Activated CD4-positive, CD25-positive, alpha-beta regulatory T cell treated with anti-CD3 and anti-CD28 coated beads, Interleukin-2, amount 50 U/mL, for 16 hours (primary cell): ENCODE data around the gene ATG4D.
A peak's percentile ranks its signal among the peaks of the same experiment; 100 is the strongest.
"Not testable (repeated sequence)": the region's sequence is repeated elsewhere in the genome, so short reads cannot be mapped to it uniquely, and the experiment has no call there.

Experiments used
- DNase-seq: peaks from one replicate; pipeline ENCODE4 v3.0.0-alpha.2; 2020; ENCODE audit warnings: low read depth, low spot score

Gene ATG4D

DNA sequence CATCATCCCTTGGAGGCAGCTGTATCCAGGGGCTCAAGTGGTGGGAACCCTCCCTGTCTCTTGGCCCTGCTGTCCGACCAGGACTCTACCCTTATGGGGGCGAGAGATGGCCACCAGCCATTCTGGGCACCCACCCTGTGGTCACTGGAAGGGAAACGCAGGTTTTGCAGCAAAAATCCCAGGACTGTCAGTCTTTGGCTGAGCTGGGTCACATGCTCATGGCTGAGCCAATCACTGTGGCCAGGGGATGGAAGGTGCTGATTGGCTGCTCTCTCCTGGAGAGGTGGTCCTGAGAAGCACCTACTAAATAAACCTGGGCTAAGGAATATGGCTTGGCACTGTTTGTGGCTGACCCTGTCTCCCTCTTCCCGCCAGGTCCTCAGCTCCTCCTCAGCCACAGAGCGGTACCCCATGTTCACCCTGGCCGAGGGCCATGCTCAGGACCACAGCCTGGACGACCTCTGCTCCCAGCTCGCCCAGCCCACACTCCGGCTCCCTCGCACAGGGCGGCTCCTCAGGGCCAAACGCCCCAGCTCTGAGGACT lies 8.9 kb downstream of the ATG4D start:
- no peak for DNase-seq

DNA sequence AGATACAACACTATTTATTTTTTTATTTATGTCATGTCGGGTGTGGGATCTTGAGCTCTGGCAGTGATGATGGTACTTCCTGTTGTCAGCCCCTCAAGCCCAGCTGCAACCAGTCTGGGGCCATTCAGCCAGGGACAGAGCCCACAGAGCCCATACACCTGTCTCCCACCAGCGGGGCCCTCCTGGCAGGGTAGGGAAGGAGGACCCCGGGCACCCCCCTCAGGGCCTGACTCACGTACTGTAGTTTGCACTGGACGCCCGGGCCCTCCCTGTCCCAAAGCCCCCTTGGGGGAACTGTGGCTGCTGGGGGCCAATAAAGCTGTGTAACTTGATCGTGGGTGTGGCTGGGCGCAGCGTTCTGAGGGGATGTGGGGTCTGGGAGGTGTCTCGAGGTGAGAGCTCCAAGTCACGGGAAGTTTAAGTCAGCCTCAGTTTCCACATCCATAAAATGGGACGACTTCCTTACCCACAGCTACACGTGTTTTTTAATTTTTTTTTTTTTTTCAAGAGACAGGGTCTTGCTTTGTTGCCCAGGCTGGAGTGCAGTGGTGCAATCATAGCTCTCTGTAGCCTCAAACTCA lies 9.5 kb downstream of the ATG4D start:
- DNase-seq, result no peak

- DNase-seq, result no peak
Measured at GRCh38 chr19:10553943-10554381, 10.3 kb downstream of the ATG4D start.

DNA sequence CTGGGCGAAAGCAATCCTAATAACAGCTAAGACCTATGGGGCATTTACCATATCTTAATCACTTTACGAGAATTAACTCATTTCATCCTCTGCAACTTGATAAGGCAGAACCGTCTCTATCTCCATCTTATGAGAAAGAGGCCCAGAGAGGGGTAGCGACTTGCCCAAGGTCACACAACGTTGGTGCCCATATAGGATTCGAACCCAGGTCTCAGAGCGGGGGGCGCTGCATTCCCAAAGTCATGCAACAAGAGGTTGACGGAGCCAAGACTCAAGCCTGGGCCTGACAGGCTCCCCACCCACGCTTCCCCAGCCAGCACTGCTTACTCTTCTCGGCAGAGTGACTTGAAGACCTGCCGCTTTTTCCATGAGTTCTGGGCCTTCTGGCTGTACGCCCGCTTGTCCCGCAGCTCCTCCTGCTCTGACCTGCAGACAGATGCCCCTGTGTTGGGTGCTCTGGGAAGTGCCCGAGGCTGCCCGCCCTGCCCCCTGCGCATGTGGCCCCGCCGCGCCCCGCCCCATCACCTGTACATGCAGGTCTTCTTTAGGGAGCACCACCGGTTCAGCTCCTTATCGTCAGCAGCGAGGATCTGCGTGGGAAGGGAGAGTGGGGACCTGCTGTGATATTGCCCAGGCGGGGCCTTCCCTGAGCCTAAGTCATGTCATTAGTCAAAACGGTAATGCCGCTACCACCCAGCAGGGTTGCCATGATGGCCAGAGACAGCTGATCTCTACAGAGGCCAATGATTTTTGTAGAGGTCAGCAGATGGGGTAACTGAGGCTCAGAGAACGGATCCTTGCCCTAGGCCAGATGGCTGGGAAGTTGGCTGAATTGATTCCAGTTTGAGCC lies 11.3 kb downstream of the ATG4D start:
- no peak for DNase-seq

DNA sequence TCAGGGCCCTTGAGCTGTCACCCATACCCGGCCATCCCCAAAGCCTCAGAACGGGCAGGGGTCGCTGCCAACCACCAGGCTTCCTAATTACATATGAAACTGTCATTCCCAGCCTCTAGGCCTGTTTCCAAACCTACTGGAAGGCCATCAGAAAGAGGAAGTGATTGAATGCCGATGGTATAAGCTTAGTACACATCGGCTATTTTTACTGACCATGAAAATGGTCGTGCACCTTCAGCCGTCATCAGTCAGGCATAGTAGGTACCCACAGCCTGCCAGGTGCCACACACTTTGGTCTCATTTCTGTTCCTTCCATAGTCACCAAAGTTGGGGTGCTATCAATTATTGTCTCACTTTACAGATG lies 11.9 kb downstream of the ATG4D start:
- no peak for DNase-seq

GRCh38 chr19:10557603-10558197 lies 14.0 kb downstream of the ATG4D start:
- no peak for DNase-seq

DNA sequence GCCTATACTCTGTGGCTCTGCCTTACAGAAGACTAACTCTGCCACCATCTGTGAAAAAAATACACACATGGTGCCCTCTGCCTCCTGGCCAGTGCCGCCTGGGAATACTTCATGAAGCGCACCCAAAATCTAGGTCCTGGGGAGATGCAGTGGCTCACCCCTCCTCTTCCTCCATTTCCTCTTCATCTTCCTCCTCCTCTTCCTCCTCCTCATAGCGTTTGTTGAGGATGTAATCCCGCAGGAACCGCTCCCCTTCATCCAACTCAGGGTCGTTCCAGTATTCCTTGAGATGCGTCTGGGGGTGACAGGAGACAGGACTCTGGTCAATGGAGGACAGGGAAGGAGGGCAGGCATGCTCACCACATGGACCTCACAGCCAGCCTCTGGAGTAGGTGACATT lies 16.4 kb downstream of the ATG4D start:
- DNase-seq, result no peak

- DNase-seq, result no peak
Measured at GRCh38 chr19:10562609-10563008, 18.9 kb downstream of the ATG4D start.

- no peak for DNase-seq
Measured at GRCh38 chr19:10565028-10565566, 21.4 kb downstream of the ATG4D start.

- DNase-seq, result peak; percentile 93
Measured at GRCh38 chr19:10565567-10566407, 22.1 kb downstream of the ATG4D start, which contains the start of gene KRI1. Gene KRI1, minus strand, starts transcription at chr19:10566010. Its CDS starts 11 bp downstream, at chr19:10565999.

DNA sequence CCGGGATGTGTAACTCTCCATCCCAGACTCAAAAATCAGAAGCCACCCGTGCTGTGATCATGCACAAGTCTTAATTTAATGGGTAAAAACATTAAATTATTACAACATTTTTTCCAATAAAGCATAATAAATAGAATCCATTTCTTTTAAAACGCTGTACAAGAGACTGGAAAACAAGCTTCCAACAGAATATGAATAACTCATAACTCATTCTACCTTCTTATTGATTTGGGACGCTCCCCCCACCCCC lies 22.6 kb downstream of the ATG4D start:
- no peak for DNase-seq

DNA sequence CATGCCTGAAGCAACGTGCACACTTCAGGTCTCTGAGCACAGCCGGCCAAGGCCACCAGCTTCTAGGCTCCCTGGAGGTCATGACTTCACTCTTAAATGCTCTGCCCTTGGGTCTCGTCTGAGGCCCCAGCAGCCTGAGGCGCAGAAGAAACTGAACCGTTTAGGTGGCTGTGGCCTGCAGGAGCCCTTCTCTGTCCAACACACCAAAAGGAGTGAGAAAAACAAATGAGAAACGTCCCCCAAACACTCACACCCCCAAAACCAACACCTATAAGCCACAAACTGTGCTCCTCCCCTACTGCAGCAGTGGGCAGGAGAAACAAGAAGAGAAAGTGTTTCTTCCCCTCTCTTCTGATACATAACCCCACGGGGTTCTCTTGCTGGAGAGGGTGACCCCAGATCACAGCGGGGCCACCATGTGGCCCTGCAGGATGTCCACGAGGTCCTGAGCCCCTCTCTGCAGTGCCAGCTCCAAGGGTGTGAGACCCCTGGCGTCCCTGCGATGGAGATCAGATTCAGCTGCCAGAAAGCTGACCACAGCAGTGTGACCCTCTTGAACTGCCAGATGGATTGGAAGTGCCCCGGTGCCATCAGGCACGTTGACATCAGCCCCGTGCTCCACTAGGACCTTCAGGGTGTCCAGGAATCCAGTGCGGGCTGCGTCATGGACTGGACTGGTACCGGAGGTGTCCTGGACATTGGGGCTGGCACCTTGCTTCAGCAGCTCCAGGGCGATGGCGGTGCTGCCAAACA lies 23.1 kb downstream of the ATG4D start:
- no peak for DNase-seq

GRCh38 chr19:10567656-10568055 lies 24.0 kb downstream of the ATG4D start:
- DNase-seq, result no peak

- DNase-seq, result no peak
Measured at GRCh38 chr19:10568062-10568825, 24.5 kb downstream of the ATG4D start.

GRCh38 chr19:10568826-10569651 lies 25.3 kb downstream of the ATG4D start, which contains the start of gene CDKN2D:
Gene CDKN2D, minus strand, starts transcription at chr19:10568979. Its CDS starts 326 bp downstream, at chr19:10568653.
- peak; percentile 99 for DNase-seq

GRCh38 chr19:10573793-10574192 lies 30.1 kb downstream of the ATG4D start:
- not testable (repeated sequence) for DNase-seq

- no peak for DNase-seq
Measured at GRCh38 chr19:10574462-10574861, 30.8 kb downstream of the ATG4D start.

- DNase-seq, result no peak
Measured at GRCh38 chr19:10575011-10575716, 31.5 kb downstream of the ATG4D start.
